Left ventricle myocardium superior (tissue), 1 donor: Measurements from ENCODE around the gene MTX1. TPM values are rescaled to one million over a fixed set of nuclear protein-coding genes. Genes with fewer than 3 reads are reported as not detected.
A peak's percentile ranks its signal among the peaks of the same experiment; 100 is the strongest.
"Not testable (repeated sequence)": the region's sequence is repeated elsewhere in the genome, so short reads cannot be mapped to it uniquely, and the experiment has no call there.

Experiments used
- ATAC-seq: fragments of 200-7000 bp; cut with Tn5 transposase; one replicate; pipeline ENCODE4 v1.9.1; 2020; ENCODE audit warnings: mild to moderate bottlenecking, moderate library complexity
- DNase-seq: peaks from one replicate; pipeline ENCODE4 v3.0.0-alpha.2; 2020
- intact Hi-C: fragments of 100-400 bp; cut with micrococcal nuclease; formaldehyde crosslinking; loops from one replicate; pipeline ENCODE4 v1.11.0; 2022
- long read RNA-seq: library from polyadenylated mRNA; unstranded; transcript quantifications from one replicate; pipeline ENCODE4 v2.0.0, GENCODE V29; 2021
- total RNA-seq: library from RNA; stranded (reverse); fragmentation: NEBNext Ultra II Directional; extraction: Animal tissue kit (Norgen Biotek cat#: 25700); gene quantifications from one replicate; pipeline ENCODE4 v1.2.1, GENCODE V29; 2021
- donor health status: DM: no; HTN: yes; CAD: no; lungs with severe emphysema.

The MTX1 gene, protein sequence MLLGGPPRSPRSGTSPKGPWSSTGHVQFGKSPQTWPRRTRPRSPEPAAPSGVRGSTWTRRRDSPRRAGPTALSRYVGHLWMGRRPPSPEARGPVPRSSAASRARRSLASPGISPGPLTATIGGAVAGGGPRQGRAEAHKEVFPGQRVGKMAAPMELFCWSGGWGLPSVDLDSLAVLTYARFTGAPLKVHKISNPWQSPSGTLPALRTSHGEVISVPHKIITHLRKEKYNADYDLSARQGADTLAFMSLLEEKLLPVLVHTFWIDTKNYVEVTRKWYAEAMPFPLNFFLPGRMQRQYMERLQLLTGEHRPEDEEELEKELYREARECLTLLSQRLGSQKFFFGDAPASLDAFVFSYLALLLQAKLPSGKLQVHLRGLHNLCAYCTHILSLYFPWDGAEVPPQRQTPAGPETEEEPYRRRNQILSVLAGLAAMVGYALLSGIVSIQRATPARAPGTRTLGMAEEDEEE
- 14.1 TPM for total RNA-seq
- long read RNA-seq, transcript MTX1-202 (8 exons, 1,632 nt) = major isoform, 17 of 24 reads
- long read RNA-seq, partial matches to known transcripts = 1 of 24 reads
- long read RNA-seq, other reads (novel, unspliced or antisense) = 3 of 24 reads

DNA sequence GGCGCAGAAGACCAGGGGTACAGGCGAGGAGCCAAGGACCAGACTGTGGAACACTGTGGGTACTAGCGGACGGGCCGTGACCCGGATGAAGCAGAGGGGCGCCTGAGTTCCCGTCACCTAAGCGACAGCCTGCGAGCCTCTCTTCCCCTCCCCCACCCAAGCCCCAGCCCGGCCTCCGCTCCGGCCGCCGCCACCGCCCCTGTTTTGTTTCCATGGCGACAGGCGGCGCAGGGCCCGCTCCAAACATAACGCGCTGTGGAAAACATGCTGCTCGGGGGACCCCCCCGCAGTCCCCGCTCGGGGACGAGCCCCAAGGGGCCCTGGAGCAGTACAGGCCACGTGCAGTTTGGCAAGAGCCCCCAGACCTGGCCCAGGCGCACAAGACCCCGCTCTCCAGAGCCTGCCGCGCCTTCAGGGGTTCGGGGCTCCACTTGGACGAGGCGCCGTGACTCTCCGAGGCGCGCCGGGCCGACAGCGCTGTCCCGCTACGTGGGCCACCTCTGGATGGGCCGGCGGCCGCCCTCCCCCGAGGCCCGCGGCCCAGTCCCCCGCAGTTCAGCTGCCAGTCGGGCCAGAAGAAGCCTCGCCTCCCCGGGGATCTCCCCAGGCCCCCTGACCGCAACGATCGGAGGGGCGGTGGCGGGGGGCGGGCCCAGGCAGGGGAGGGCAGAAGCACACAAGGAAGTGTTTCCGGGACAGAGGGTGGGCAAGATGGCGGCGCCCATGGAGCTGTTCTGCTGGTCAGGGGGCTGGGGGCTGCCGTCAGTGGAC, at the start of gene MTX1:
Gene MTX1, plus strand, starts transcription at position 155 of the 771 bp plus-strand sequence. Its CDS starts 110 bp downstream, at position 265.
- DNase-seq (peak; percentile 94), ATAC-seq (peak; percentile 88)
- intact Hi-C loops = no loop called here

GRCh38 chr1:155158991-155159390, 49.5 kb upstream of the MTX1 start:
- intact Hi-C loops = no loop called here
- no peak for ATAC-seq
- no peak for DNase-seq

DNA sequence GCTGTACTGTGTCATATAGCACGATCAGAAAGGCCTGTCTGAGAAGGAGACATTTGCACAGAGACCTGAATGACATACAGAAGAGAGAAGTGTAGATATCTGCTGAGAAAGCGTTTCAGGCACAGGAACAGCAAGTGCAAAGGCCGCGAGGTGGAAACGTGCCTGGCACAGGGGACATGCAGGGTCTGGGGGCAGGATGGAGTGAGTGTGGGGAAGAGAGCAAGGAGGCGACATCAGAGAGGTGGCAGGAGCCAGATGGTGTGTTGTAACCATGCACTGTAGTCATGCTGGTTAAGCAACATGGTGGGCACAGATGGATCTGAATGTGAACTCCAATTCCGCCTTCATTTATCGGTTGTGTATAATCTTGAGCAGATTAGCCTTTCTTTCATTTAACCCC, 48.4 kb upstream of the MTX1 start:
- DNase-seq (no peak), ATAC-seq (no peak)
- intact Hi-C loops = no loop called here

DNA sequence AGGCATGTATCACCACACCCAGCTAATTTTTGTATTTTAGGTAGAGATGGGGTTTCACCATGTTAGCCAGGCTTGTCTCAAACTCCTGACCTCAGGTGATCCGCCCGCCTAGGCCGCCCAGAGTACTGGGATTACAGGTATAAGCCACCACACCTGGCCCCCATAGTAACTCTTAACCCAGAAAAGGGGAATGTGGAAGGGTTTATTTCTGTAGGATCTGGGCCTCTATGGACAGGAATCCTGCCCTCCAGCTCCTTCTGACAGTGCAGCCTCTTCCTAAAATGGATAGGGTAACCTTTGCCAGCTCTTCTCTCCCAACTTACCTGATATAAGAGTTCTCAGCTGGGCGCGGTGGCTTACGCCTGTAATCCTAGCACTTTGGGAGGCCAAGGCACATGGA, 45.9 kb upstream of the MTX1 start:
- intact Hi-C loops, ATAC-seq, DNase-seq: not testable (repeated sequence)

GRCh38 chr1:155163785-155164184, 44.7 kb upstream of the MTX1 start:
- ATAC-seq, intact Hi-C loops: not testable (repeated sequence)

DNA sequence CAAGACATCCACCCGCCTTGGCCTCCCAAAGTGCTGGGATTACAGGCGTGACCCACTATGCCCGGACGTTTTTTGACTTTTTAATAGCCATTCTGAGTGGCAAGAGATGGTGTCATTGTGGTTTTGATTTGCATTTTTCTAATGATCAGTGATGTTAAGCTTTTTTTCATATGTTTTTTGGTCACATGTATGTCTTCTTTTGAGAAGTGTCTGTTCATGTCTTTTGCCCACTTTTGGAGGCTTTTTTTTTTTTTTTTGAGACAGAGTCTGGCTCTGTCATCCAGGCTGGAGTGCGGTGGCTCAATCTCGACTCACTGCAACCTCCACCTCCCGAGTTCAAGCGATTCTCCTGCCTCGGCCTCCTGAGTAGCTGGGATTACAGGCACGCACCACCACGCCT, 43.9 kb upstream of the MTX1 start:
- ATAC-seq, intact Hi-C loops, DNase-seq: not testable (repeated sequence)

More at GRCh38 chr1:155163785-155164184, 44.7 kb upstream of the MTX1 start:
- DNase-seq = not testable (repeated sequence)

DNA sequence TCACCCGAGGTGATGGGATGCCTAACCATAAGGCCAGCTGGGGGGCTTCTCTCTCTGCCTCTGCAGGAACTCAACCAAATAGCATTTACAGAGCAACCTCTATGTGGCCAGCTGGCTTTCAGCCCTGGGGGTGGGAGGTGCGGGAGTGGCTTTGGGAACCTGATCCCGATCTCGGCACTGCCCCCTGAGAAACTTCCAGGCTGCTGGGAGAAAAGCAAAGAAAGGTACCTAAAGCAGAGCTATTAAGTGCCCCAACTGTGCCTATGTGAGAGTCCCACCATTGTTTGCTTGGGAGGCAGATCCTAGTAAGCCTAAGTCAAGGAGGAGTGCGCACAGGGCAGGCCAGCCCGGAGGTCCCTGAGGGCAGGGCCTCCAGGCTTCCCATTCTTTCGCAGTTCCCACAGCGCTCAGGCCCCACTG, 42.4 kb upstream of the MTX1 start:
- intact Hi-C loops = no loop called here
- DNase-seq (peak; percentile 37), ATAC-seq (no peak)

DNA sequence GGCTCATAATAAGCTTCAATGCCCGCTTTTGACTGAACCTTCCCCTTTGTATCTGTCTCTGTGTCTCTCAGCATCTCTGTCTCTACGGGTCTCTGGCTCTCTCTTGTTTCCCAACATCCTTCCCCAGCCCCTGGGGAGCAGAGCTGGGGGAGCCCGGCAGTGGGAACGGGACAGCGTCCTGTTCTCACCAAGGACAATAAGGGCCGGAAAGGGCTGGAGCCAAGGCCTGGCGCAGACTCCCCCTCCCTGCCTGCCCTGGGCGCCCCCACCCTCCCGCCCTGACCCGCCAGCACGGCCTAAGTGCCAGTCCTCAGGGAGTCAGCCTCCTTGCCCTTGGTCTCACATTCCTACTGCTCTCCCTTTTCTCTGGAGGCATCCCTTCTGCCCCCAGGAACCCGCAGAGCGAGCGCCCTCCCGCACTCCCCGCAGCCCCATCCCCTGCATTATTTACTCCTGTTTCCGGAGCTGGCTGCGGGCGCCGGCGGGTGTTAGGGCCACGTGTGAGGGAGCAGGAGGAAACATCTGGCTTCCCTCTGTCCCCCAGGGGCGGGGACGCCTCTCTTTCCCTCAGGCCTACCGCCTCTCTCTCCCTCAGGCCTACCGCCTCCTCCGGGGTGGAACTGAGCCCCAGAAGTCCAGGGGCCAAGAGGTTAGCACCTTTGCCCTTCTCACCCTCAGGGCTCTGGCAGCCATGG, 41.9 kb upstream of the MTX1 start:
- DNase-seq (peak; percentile 84), ATAC-seq (peak; percentile 78)
- intact Hi-C loops = no loop called here

DNA sequence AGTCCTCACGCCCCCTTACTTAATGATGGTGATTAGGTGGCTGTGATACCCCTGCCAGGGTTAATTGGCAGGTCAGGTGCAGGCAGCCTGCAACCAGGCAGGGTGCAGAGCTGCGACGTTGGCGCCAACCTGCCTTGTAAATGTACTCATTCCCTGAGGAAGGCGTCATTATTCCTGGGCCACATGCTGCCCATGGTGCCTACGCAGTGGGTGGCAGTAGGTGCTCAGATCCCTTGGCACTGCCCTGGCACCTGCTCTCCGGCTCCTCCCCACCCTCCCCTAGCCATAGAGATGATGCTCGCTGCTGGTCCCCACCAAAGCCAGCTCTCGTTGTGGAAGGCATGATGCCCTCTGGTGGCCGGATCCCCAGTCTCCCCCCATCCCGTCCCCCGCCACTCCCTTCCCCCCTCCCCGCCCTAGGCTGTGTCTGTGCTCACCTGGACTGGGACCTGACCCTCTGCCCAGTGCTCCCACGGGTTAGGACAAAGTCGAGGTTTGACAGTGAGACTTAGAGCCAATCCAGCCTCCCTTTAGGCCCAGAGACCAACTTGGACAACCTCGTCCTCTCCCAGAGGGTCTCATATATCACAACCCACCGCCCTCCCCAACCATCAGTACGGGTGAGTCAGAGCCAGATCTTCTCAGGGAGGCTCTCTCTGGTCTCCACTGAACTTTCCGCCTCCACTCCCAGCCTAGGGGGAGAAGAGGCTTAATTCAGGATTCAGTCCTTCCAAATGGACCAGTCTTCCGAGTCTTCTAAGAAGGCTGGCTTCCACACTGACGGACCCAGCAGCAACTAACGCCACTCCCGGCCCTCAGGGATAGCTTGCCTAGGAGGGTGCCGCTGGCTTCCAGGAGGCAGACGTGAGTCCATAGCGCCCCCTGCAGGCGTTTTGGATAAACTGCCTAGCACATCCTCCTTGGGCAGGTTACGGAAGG, 41.1 kb upstream of the MTX1 start:
- DNase-seq (peak; percentile 92), ATAC-seq (peak; percentile 80)
- intact Hi-C loops = loop anchor here (2.0 kb wide), 1 partner anchor 79 kb away; no protein-coding TSS in a partner anchor

GRCh38 chr1:155168105-155168445, 40.4 kb upstream of the MTX1 start:
- not testable (repeated sequence) for DNase-seq, ATAC-seq
- intact Hi-C loops = loop anchor here (2.0 kb wide), 1 partner anchor 79 kb away; no protein-coding TSS in a partner anchor

DNA sequence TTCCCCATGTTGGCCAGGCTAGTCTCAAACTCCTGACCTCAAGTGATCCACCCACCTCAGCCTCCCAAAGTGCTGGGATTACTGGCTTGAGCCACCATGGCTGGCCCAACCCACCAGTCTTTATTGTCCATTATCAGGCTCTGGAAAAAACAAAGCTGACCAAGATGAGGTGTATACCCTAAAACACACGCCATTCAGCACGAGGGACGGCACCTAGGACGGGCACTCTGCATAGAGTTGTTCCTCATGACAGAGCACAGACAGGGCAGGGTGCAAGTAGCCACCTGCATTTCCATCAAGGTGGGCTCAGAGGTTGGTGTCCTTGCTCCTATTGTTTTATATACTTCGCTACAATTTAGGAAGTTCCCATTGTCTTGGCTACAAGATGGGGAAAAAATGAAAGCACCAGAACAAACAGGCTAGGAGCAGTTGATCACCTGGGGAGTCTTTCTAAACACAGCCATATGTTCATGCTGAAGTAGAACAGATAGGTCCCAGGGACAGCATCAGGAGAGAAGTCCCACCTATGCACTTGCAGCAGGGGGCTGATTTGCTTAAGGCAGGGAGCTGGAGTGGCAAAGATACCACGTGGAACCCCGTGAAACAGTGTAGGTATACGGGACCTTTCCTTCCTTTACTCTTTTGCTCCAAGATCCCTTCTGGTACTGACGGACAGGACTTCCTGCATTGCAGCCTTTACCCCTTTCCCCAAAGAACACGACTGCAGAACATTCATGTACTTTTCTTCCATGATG, 39.9 kb upstream of the MTX1 start:
- no peak for DNase-seq
- no peak for ATAC-seq
- intact Hi-C loops = loop anchor here (2.0 kb wide), 1 partner anchor 80 kb away; no protein-coding TSS in a partner anchor

DNA sequence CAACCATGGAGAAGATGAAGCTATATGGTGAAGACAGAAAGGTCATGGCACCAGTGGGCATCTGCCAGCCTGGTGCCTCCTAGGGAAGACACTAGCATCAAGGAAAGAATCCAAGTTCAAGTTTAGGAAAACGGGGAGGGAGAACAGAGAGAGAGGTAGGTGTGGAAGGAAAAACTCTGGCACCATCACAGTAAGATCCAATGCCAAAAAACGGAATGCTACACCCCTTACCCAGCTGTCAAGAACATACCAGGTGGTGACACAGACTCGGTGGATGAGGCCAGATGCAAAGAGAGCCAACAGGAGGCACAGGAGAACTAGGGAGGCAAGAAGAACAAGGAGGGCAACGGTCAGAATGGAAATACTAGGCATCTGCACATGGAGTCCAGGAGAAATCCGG, 39.0 kb upstream of the MTX1 start:
- ATAC-seq = no peak
- no peak for DNase-seq
- intact Hi-C loops = loop anchor here (2.0 kb wide), 1 partner anchor 81 kb away; no protein-coding TSS in a partner anchor

DNA sequence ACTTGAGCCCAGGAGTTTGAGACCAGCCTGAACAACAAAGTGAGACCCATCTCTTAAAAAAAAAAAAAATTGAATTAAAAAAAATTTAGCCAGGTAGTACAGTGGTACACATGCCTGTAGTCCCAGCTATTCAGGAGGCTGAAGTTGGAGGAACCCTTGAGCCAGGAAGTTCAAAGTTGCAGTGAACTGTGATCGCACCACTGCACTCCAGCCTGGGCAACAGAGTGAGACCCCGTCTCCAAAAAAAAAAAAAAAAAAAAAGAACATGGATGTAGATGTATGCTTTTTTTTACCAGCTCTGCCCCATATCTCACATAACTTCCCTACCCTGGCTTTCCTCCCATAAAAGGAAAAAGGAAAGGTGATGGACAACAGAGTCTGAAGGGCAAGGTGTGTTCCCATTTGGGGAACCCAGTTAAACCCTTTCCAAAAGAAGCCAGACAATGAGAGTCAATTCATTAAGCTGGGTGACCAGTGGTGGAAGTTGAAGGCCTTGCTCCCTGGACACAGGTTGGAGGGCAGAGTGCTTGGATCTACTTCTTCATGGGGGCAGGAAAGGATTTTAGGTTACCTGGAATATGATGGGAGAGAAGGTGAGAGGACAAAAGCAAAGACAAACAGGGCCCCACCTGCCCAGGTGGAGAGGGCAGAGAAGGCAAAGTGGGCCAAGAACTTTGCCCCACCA, 38.3 kb upstream of the MTX1 start:
- no peak for ATAC-seq
- intact Hi-C loops = no loop called here
- DNase-seq = no peak

- ATAC-seq (no peak), DNase-seq (no peak)
- intact Hi-C loops = no loop called here
Measured at GRCh38 chr1:155170806-155171205, 37.7 kb upstream of the MTX1 start.

DNA sequence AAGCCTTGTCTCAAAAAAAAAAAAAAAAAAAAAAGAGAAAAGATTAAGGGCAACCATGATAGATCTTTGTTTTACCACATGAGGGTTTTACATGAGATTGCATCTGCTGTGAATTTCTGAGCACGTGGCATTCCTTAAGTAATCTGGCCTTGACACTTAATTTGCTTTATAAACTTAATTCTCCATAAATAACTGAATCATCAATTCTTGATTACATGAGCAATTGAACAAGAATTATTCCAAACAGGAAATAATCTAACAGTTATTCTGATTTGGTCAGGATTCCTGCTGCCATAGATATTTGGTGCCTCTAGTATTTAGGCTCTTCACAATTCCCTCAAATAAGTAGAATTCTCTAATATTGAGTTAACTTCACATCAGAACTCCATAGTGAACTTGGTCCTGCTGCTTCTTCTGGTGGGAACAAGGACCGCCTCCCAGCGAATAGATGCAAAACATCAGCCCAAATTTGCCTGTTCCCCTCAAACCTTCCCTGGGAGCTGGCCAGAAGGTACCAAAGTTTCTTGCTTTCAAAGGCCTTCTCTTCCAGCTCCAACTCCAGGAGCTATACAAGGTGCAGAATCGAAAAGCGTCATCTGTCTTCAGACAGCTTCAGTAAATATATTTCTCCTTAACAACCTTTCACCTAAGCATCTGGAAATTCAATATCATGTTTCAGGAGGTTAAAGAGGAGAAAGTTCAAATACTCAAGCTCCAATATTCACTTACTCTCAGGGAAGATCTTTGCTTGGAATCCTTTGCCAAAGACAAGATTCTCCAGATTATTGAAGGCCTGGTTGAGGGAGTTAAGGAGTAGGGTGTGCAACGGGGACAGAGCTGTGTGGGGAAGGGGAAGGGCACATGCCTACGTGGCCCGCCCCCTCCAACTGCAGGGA, 36.4 kb upstream of the MTX1 start:
- no peak for DNase-seq
- intact Hi-C loops = no loop called here
- no peak for ATAC-seq
